ENCODE data around the gene SLC22A2.

Gene SLC22A2

GRCh38 chr6:160201061-160201460 is 57.6 kb downstream of the SLC22A2 start:
- H3K27ac ChIP-seq = no peak overlapping the region
- TF ChIP-seq CTCF (IDR thresholded peaks at IDR 0.05) = no peak
- TF ChIP-seq ZFX (IDR thresholded peaks at IDR 0.05; ENCODE audit: borderline replicate concordance) = no peak

GRCh38 chr6:160198606-160199211 is 59.9 kb downstream of the SLC22A2 start:
- TF ChIP-seq CTCF (IDR thresholded peaks at IDR 0.05) = no peak
- TF ChIP-seq ZFX (IDR thresholded peaks at IDR 0.05; ENCODE audit: borderline replicate concordance) = no peak
- H3K27ac ChIP-seq = no peak overlapping the region

GRCh38 chr6:160197662-160198061 is 61.0 kb downstream of the SLC22A2 start:
- H3K27ac ChIP-seq = no peak overlapping the region

GRCh38 chr6:160194808-160195207 is 63.8 kb downstream of the SLC22A2 start:
- no peak for TF ChIP-seq CTCF (IDR thresholded peaks at IDR 0.05)
- H3K27ac ChIP-seq = no peak overlapping the region

More at GRCh38 chr6:160197662-160198061, 61.0 kb downstream of the SLC22A2 start:
- TF ChIP-seq ZFX (IDR thresholded peaks at IDR 0.05; ENCODE audit: borderline replicate concordance) = no peak
- TF ChIP-seq CTCF (IDR thresholded peaks at IDR 0.05) = no peak

GRCh38 chr6:160192840-160193239 is 65.8 kb downstream of the SLC22A2 start:
- TF ChIP-seq CTCF (IDR thresholded peaks at IDR 0.05) (no peak), ZFX (IDR thresholded peaks at IDR 0.05; ENCODE audit: borderline replicate concordance) (no peak)

GRCh38 chr6:160190973-160191372 is 67.6 kb downstream of the SLC22A2 start:
- TF ChIP-seq CTCF (IDR thresholded peaks at IDR 0.05) = no peak
- no peak overlapping the region for H3K27ac ChIP-seq

More at GRCh38 chr6:160192840-160193239, 65.8 kb downstream of the SLC22A2 start:
- H3K27ac ChIP-seq = no peak overlapping the region

- H3K27ac ChIP-seq = no peak overlapping the region
- TF ChIP-seq ZFX (IDR thresholded peaks at IDR 0.05; ENCODE audit: borderline replicate concordance) = no peak
- no peak for TF ChIP-seq CTCF (IDR thresholded peaks at IDR 0.05)
Measured at GRCh38 chr6:160190081-160190480, 68.5 kb downstream of the SLC22A2 start.
